Hypothalamus (tissue), 51 donors: ENCODE data around the gene ALKBH3.
A peak's percentile ranks its signal among the peaks of the same experiment; 100 is the strongest.

Experiments
- DNase-seq, 51 donors: peaks; one replicate each; lab custom pipeline; 2025; lab: John Stamatoyannopoulos, UW

Gene ALKBH3

GRCh38 chr11:43955381-43956118 is 74.9 kb downstream of the ALKBH3 start:
- no peak for DNase-seq

- no peak for DNase-seq
Observed at GRCh38 chr11:43957571-43957970, 76.9 kb downstream of the ALKBH3 start.

- DNase-seq = no peak
Observed at GRCh38 chr11:43959321-43959995, 78.8 kb downstream of the ALKBH3 start.

GRCh38 chr11:43962383-43963278 is 82.0 kb downstream of the ALKBH3 start:
- peak in 1 of 51 donors; percentile 22 for DNase-seq

GRCh38 chr11:43963279-43963620 is 82.6 kb downstream of the ALKBH3 start:
- no peak for DNase-seq

GRCh38 chr11:43967661-43968060 is 87.0 kb downstream of the ALKBH3 start:
- no peak for DNase-seq

- DNase-seq = no peak
Observed at GRCh38 chr11:43968719-43969118, 88.1 kb downstream of the ALKBH3 start.

GRCh38 chr11:43969543-43969942 is 88.9 kb downstream of the ALKBH3 start:
- peak in 13 of 51 donors; percentile 13 to 34 (median 28) for DNase-seq
